ENCODE results near the gene THADA.
"Not testable (repeated sequence)": the region's sequence is repeated elsewhere in the genome, so short reads cannot be mapped to it uniquely, and the experiment has no call there.

THADA gene

GRCh38 chr2:43289331-43289730 is 306.5 kb downstream of the THADA start:
- DNase-seq (ENCODE audit: low spot score) = no peak
- no peak for TF ChIP-seq CTCF (IDR thresholded peaks at IDR 0.05; ENCODE audit: extremely low read depth, missing control alignments)

- DNase-seq (ENCODE audit: low spot score) = no peak
- TF ChIP-seq CTCF (IDR thresholded peaks at IDR 0.05; ENCODE audit: extremely low read depth, missing control alignments) = no peak
Measured at GRCh38 chr2:43288417-43289305, 307.2 kb downstream of the THADA start.

- no peak for DNase-seq (ENCODE audit: low spot score)
- no peak for TF ChIP-seq CTCF (IDR thresholded peaks at IDR 0.05; ENCODE audit: extremely low read depth, missing control alignments)
Measured at GRCh38 chr2:43285987-43286386, 309.9 kb downstream of the THADA start.

GRCh38 chr2:43284967-43285366 is 310.9 kb downstream of the THADA start:
- TF ChIP-seq CTCF (IDR thresholded peaks at IDR 0.05; ENCODE audit: extremely low read depth, missing control alignments) = no peak
- DNase-seq (ENCODE audit: low spot score) = no peak

- DNase-seq (ENCODE audit: low spot score) = not testable (repeated sequence)
Measured at GRCh38 chr2:43284347-43284746, 311.5 kb downstream of the THADA start.

GRCh38 chr2:43280994-43281393 is 314.8 kb downstream of the THADA start:
- no peak for DNase-seq (ENCODE audit: low spot score)
- TF ChIP-seq CTCF (IDR thresholded peaks at IDR 0.05; ENCODE audit: extremely low read depth, missing control alignments) = no peak

- no peak for TF ChIP-seq CTCF (IDR thresholded peaks at IDR 0.05; ENCODE audit: extremely low read depth, missing control alignments)
- no peak for DNase-seq (ENCODE audit: low spot score)
Measured at GRCh38 chr2:43279317-43279840, 316.5 kb downstream of the THADA start.
